Right ventricle myocardium inferior (tissue), 1 donor: ENCODE results near the gene CTNND2. TPM values are rescaled to one million over a fixed set of nuclear protein-coding genes. Genes with fewer than 3 reads are reported as not detected.
"Not testable (repeated sequence)": the region's sequence is repeated elsewhere in the genome, so short reads cannot be mapped to it uniquely, and the experiment has no call there.

ENCODE experiments used
- ATAC-seq: fragments of 200-7000 bp; cut with Tn5 transposase; one replicate; pipeline ENCODE4 v1.9.1; 2020; ENCODE audit warnings: mild to moderate bottlenecking, moderate library complexity
- DNase-seq: peaks from one replicate; pipeline ENCODE4 v3.0.0; 2021; ENCODE audit errors: missing footprints
- intact Hi-C: fragments of 100-400 bp; cut with DNase I; formaldehyde crosslinking; loops from one replicate; pipeline ENCODE4 v1.11.0; 2022
- total RNA-seq: library from RNA; stranded (reverse); fragmentation: NEBNext Ultra II Directional; extraction: Animal tissue kit (Norgen Biotek cat#: 25700); gene quantifications from one replicate; pipeline ENCODE4 v1.2.1, GENCODE V29; 2021
- donor health status: DM: no; HTN: yes; CAD: no; lungs with severe emphysema.

The CTNND2 gene
- total RNA-seq, 1 donor from 2014 or later, result 1.7 TPM

DNA sequence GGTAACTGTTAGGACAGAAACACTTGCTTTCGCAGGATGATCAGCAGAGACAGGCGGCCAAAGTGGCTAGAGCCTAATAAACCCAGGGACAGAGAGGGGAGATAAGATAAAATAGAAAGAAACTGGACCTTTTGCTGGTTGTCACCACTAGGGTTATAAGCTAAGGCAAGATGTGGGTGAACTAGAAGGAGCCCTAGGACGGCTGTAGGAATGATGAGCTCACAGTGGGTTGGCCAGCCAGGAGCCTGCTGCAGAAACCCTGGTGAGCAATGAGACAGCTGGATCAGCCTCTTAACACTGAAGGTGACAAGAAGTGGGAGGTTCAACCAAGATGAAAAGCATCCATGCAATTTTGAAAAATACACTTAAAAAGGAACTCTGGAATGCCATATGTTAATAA is 13.5 kb downstream of the CTNND2 start:
- no peak for DNase-seq
- intact Hi-C loops, result no loop called here
- ATAC-seq, result no peak

GRCh38 chr5:11888221-11888620 is 16.0 kb downstream of the CTNND2 start:
- intact Hi-C loops, result no loop called here
- no peak for ATAC-seq
- DNase-seq, result no peak

DNA sequence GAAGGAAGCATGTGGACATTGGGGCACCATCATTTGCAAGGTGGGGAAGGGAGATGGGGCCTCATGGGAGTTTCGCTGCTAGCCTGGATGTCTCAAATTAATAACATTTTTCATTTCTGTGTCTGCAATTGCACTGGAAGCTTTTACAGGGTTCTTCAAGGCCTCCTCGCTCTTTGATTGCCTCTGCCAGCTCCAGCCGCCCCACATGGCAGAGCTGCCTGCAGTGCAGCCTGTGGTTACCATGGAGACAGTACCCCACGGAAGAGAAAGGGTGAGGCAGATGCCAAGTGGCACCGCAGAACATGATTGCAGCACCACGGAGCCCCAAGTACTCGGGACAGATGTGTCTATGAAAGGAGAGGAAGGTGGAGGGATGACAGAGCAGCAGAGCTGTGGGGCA is 25.4 kb downstream of the CTNND2 start:
- DNase-seq (no peak), ATAC-seq (no peak)
- intact Hi-C loops, result no loop called here

DNA sequence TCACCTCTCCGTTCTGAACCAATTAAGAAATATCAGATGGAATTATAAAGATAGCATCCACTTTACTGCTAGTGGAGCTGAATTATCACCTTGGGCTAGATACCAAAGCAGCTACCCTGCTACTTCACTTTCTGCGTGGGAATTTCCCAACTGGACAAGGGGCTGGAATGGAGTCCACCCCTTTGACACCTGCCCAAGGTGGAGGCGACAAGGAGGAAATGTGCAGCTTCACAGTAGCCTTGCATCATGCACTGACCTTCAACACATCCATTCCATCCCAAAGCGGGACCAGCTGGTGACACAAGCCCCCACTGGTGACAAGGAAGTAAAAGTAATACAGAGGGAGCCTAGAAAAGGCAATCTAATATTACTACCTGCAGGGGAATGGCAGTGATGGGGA is 30.7 kb downstream of the CTNND2 start:
- intact Hi-C loops, result no loop called here
- no peak for DNase-seq
- no peak for ATAC-seq

- no peak for DNase-seq
- intact Hi-C loops, result no loop called here
Observed at GRCh38 chr5:11869203-11869602, 35.0 kb downstream of the CTNND2 start.

DNA sequence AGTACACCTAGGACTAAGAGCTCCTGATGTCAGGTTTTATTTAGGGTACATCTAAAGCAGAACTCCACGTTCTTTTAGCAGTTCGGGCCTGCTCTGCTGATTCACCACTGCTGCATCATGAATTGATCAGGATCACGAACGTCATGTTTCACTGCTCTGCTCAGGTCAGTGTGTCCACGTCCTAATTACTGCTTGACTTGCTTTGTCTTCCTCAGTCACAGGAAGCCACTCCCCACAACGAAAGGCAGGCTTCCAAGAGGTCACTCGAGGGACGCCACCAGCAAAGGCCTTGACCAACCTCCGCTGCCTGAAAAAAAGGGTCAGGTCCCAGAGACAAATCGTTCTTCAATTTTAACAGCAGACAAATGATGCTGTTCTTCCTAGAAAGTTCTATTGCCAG is 40.3 kb downstream of the CTNND2 start:
- ATAC-seq, result no peak
- DNase-seq, result no peak
- intact Hi-C loops, result no loop called here

More at GRCh38 chr5:11869203-11869602, 35.0 kb downstream of the CTNND2 start:
- ATAC-seq, result no peak

GRCh38 chr5:11857391-11857790 is 46.9 kb downstream of the CTNND2 start:
- no peak for DNase-seq
- intact Hi-C loops, result no loop called here
- no peak for ATAC-seq

- intact Hi-C loops, result no loop called here
- ATAC-seq, result no peak
- DNase-seq, result no peak
Observed at GRCh38 chr5:11854936-11855335, 49.3 kb downstream of the CTNND2 start.

- DNase-seq, result no peak
- no peak for ATAC-seq
- intact Hi-C loops, result no loop called here
Observed at GRCh38 chr5:11853796-11854195, 50.5 kb downstream of the CTNND2 start.

DNA sequence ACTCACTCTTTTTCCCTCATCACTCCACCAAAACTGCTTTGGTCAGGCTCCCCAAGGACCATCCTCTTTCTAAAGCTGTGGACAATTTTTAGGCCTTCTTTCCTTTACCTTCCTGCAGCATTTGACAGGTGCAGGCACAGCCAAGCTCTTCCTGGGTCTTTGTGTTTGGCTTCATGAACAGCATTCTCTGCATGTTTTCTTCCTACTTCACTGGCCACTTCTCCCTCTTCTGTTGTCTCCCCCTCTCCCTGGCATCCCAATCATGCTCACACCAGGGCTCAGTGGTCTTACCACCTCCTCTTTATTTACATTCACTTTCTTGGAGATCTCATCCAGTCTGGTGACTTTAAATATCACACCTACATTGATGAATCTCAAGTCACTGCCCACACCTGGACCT is 51.1 kb downstream of the CTNND2 start:
- DNase-seq (no peak), ATAC-seq (no peak)
- intact Hi-C loops, result no loop called here

GRCh38 chr5:11852717-11853087 is 51.5 kb downstream of the CTNND2 start:
- DNase-seq (no peak), ATAC-seq (no peak)
- intact Hi-C loops, result no loop called here

GRCh38 chr5:11851965-11852716 is 52.1 kb downstream of the CTNND2 start:
- no peak for DNase-seq
- no peak for ATAC-seq
- intact Hi-C loops, result no loop called here

GRCh38 chr5:11851416-11851815 is 52.8 kb downstream of the CTNND2 start:
- intact Hi-C loops, result no loop called here
- ATAC-seq (no peak), DNase-seq (no peak)

- DNase-seq, intact Hi-C loops, ATAC-seq: not testable (repeated sequence)
Observed at GRCh38 chr5:11828566-11828965, 75.7 kb downstream of the CTNND2 start.

DNA sequence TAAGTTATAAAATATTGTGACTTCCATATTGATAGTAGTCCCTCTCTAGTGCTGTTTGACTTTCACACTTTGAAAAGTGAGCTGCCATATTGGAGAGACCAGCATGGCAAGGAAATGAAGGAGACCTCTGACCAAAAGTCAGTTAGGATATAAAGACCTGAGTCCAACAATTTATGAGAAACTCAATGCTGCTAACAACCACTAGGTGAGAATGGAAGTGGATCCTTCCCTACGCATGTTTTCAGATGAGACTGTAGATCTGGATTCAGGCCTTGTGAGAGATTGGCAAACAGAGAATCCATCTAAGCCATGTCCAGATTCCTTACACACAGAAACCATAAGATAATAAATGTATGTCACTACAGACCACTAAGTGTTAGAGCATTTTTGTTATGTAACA is 81.6 kb downstream of the CTNND2 start:
- intact Hi-C loops, result no loop called here
- ATAC-seq (no peak), DNase-seq (no peak)

DNA sequence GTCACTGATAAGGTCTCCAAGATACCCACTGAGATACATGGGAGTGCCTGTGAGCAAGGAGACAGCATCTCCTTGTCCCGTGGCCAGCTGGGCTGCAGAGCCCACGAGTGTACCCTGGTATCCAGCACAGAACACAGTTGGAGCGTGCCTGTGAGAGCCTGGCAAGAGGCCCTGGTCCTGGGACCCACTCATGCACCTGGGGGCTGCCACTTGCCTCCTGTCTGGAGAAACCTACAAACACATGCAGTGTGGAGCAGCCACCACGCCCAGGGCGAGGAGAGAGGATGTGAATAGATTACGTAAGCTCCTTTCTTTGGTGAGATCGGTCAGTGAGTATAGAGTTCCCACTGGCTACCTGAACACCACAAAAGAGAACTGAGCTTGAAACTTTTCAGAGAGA is 88.3 kb downstream of the CTNND2 start:
- DNase-seq (no peak), ATAC-seq (no peak)
- intact Hi-C loops, result no loop called here

- DNase-seq, result no peak
- intact Hi-C loops, result no loop called here
- no peak for ATAC-seq
Observed at GRCh38 chr5:11815481-11815880, 88.8 kb downstream of the CTNND2 start.

DNA sequence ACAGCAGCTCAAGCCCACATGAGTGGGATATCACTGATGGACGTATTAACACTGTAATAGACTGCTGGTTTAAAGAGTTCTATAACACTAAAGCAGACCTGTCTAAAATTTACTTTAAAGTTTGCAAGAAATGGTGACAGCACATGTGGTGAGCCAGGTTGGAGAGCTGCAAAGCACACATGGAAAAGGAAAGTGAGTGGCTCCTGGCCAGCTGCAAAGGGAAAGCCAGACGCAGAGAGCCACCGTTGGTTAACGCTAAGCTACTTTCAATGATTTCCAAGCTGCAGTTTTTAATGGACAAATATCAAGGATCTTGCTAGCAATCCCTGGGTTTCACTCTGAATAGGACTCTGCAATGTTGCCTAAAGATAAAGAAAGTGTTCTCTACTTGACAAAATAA is 89.9 kb downstream of the CTNND2 start:
- intact Hi-C loops, result no loop called here
- DNase-seq (no peak), ATAC-seq (no peak)

DNA sequence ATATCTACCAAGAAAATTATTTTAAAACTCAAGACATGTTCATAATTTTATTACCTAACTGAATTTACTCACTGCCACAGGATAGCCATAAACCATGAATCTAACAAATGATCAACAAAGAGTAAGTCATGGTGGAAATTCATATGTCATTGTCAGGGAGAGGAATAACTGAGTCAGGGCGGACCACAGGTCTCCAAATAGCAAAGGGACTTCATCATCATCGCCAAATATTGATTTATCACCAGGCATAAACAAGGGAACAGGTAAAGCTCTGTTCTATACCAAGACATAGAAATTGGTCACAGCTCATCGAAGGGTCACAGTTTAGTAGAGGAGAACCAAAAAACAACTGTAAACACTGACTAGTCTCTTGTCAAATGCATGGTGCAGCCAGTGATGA is 94.8 kb downstream of the CTNND2 start:
- no peak for ATAC-seq
- DNase-seq, result no peak
- intact Hi-C loops, result no loop called here

GRCh38 chr5:11803436-11803835 is 100.8 kb downstream of the CTNND2 start:
- ATAC-seq, result no peak
- intact Hi-C loops, result no loop called here
- DNase-seq, result no peak

GRCh38 chr5:11801061-11801460 is 103.2 kb downstream of the CTNND2 start:
- ATAC-seq (no peak), DNase-seq (no peak)

More at GRCh38 chr5:11801061-11801460, 103.2 kb downstream of the CTNND2 start:
- intact Hi-C loops, result no loop called here
